ENCODE measurements around the gene CNN3.
A peak's percentile ranks its signal among the peaks of the same experiment; 100 is the strongest.
"Not testable (repeated sequence)": the region's sequence is repeated elsewhere in the genome, so short reads cannot be mapped to it uniquely, and the experiment has no call there.

The CNN3 gene

GRCh38 chr1:94949681-94950661 is 23.1 kb upstream of the CNN3 start:
- H3K36me3 ChIP-seq (ENCODE audit: insufficient read depth, low read length) = no peaks in the 10 kb centered on the region
- H3K27ac ChIP-seq (ENCODE audit: low read depth, low read length) = peak overlapping the region; percentile 16
- H3K27me3 ChIP-seq (ENCODE audit: insufficient read depth, low read length) = no peaks in the 10 kb centered on the region
- H3K79me2 ChIP-seq (ENCODE audit: control insufficient read depth, insufficient read depth, low read length, unreplicated experiment) = no peaks in the 10 kb centered on the region
- peaks cover 19% of the 10 kb centered on the region for H3K4me1 ChIP-seq (ENCODE audit: control insufficient read depth, insufficient read depth, low read length, unreplicated experiment)
- H2AFZ ChIP-seq (ENCODE audit: low read length, unreplicated experiment) = no peak overlapping the region
- H3K4me3 ChIP-seq (ENCODE audit: low read depth, low read length) = no peak overlapping the region

- H3K4me1 ChIP-seq (ENCODE audit: control insufficient read depth, insufficient read depth, low read length, unreplicated experiment) = peaks cover 10% of the 10 kb centered on the region
- H3K27me3 ChIP-seq (ENCODE audit: insufficient read depth, low read length) = no peaks in the 10 kb centered on the region
- no peak overlapping the region for H3K27ac ChIP-seq (ENCODE audit: low read depth, low read length)
- no peak overlapping the region for H3K4me3 ChIP-seq (ENCODE audit: low read depth, low read length)
- H3K36me3 ChIP-seq (ENCODE audit: insufficient read depth, low read length) = no peaks in the 10 kb centered on the region
- H3K79me2 ChIP-seq (ENCODE audit: control insufficient read depth, insufficient read depth, low read length, unreplicated experiment) = no peaks in the 10 kb centered on the region
- no peak overlapping the region for H2AFZ ChIP-seq (ENCODE audit: low read length, unreplicated experiment)
Measured at GRCh38 chr1:94947437-94947836, 20.5 kb upstream of the CNN3 start.

GRCh38 chr1:94946886-94947285 is 20.0 kb upstream of the CNN3 start:
- no peaks in the 10 kb centered on the region for H3K27me3 ChIP-seq (ENCODE audit: insufficient read depth, low read length)
- no peaks in the 10 kb centered on the region for H3K36me3 ChIP-seq (ENCODE audit: insufficient read depth, low read length)
- no peak overlapping the region for H3K27ac ChIP-seq (ENCODE audit: low read depth, low read length)
- H3K4me3 ChIP-seq (ENCODE audit: low read depth, low read length) = no peak overlapping the region
- H3K79me2 ChIP-seq (ENCODE audit: control insufficient read depth, insufficient read depth, low read length, unreplicated experiment) = no peaks in the 10 kb centered on the region
- H2AFZ ChIP-seq (ENCODE audit: low read length, unreplicated experiment) = no peak overlapping the region
- peaks cover 10% of the 10 kb centered on the region for H3K4me1 ChIP-seq (ENCODE audit: control insufficient read depth, insufficient read depth, low read length, unreplicated experiment)

GRCh38 chr1:94942171-94943128 is 15.5 kb upstream of the CNN3 start:
- H3K4me1 ChIP-seq (ENCODE audit: control insufficient read depth, insufficient read depth, low read length, unreplicated experiment) = peaks cover 15% of the 10 kb centered on the region

DNA sequence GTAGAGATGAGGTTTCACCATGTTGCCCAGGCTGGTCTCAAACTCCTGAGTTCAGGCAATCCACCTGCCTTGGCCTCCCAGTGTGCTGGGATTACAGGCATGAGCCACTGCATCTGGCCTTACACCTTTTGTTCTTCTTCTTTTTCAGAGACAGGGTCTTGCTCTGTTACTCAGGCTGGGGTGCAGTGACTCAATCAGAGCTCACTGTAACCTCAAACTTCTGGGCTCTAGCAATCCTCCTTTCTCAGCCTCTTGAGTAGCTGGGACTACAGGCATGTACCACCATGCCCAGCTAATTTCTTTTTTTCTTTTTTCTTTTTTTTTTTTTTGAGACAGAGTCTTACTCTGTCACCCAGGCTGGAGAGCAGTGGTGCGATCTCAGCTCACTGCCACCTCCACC is 14.6 kb upstream of the CNN3 start:
- peaks cover 24% of the 10 kb centered on the region for H3K4me1 ChIP-seq (ENCODE audit: control insufficient read depth, insufficient read depth, low read length, unreplicated experiment)
- not testable (repeated sequence) for H3K27ac ChIP-seq (ENCODE audit: low read depth, low read length)

More at GRCh38 chr1:94942171-94943128, 15.5 kb upstream of the CNN3 start:
- Histone ChIP-seq H3K4me3 (ENCODE audit: low read depth, low read length) (no peak overlapping the region), H2AFZ (ENCODE audit: low read length, unreplicated experiment) (no peak overlapping the region), H3K27ac (ENCODE audit: low read depth, low read length) (no peak overlapping the region), H3K27me3 (ENCODE audit: insufficient read depth, low read length) (no peaks in the 10 kb centered on the region), H3K36me3 (ENCODE audit: insufficient read depth, low read length) (no peaks in the 10 kb centered on the region), H3K79me2 (ENCODE audit: control insufficient read depth, insufficient read depth, low read length, unreplicated experiment) (no peaks in the 10 kb centered on the region)

DNA sequence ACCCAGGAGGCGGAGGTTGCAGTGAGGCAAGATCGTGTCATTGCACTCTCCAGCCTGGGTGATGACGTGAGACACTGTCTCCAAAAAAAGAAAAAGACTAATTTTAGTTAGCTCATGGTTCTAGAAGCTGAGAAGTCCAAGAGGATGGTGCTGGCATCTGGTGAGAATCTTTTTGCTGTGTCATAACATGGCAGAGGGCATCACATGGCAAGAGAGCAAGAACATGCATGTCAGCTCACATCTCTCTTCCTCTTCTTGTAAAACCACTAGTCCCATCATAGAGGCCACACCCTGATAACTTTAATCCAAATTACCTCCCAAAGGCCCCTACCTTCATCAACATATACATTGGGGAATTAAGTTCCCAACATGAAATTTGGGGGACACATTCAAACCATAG is 13.8 kb upstream of the CNN3 start:
- H3K4me3 ChIP-seq (ENCODE audit: low read depth, low read length) = no peak overlapping the region
- H3K27ac ChIP-seq (ENCODE audit: low read depth, low read length) = no peak overlapping the region
- no peaks in the 10 kb centered on the region for H3K36me3 ChIP-seq (ENCODE audit: insufficient read depth, low read length)
- no peaks in the 10 kb centered on the region for H3K79me2 ChIP-seq (ENCODE audit: control insufficient read depth, insufficient read depth, low read length, unreplicated experiment)
- H3K27me3 ChIP-seq (ENCODE audit: insufficient read depth, low read length) = no peaks in the 10 kb centered on the region
- H3K4me1 ChIP-seq (ENCODE audit: control insufficient read depth, insufficient read depth, low read length, unreplicated experiment) = peaks cover 32% of the 10 kb centered on the region
- no peak overlapping the region for H2AFZ ChIP-seq (ENCODE audit: low read length, unreplicated experiment)

More for the DNA sequence above, 14.6 kb upstream of the CNN3 start:
- not testable (repeated sequence) for H3K27me3 ChIP-seq (ENCODE audit: insufficient read depth, low read length); H2AFZ ChIP-seq (ENCODE audit: low read length, unreplicated experiment); H3K79me2 ChIP-seq (ENCODE audit: control insufficient read depth, insufficient read depth, low read length, unreplicated experiment); H3K36me3 ChIP-seq (ENCODE audit: insufficient read depth, low read length); H3K4me3 ChIP-seq (ENCODE audit: low read depth, low read length)

GRCh38 chr1:94937820-94938219 is 10.9 kb upstream of the CNN3 start:
- H3K4me3 ChIP-seq (ENCODE audit: low read depth, low read length) = no peak overlapping the region
- no peaks in the 10 kb centered on the region for H3K36me3 ChIP-seq (ENCODE audit: insufficient read depth, low read length)
- H2AFZ ChIP-seq (ENCODE audit: low read length, unreplicated experiment) = no peak overlapping the region
- no peak overlapping the region; the same call in 1 of the 2 replicates for H3K27ac ChIP-seq (ENCODE audit: low read depth, low read length)
- H3K79me2 ChIP-seq (ENCODE audit: control insufficient read depth, insufficient read depth, low read length, unreplicated experiment) = no peaks in the 10 kb centered on the region
- H3K4me1 ChIP-seq (ENCODE audit: control insufficient read depth, insufficient read depth, low read length, unreplicated experiment) = peaks cover 47% of the 10 kb centered on the region
- H3K27me3 ChIP-seq (ENCODE audit: insufficient read depth, low read length) = no peaks in the 10 kb centered on the region

- peak overlapping the region; percentile 39; the same call in 1 of the 2 replicates for H3K4me3 ChIP-seq (ENCODE audit: low read depth, low read length)
- H3K36me3 ChIP-seq (ENCODE audit: insufficient read depth, low read length) = no peaks in the 10 kb centered on the region
- peak overlapping the region; percentile 9 for H3K27ac ChIP-seq (ENCODE audit: low read depth, low read length)
- no peaks in the 10 kb centered on the region for H3K79me2 ChIP-seq (ENCODE audit: control insufficient read depth, insufficient read depth, low read length, unreplicated experiment)
- H2AFZ ChIP-seq (ENCODE audit: low read length, unreplicated experiment) = no peak overlapping the region
- peaks cover 47% of the 10 kb centered on the region for H3K4me1 ChIP-seq (ENCODE audit: control insufficient read depth, insufficient read depth, low read length, unreplicated experiment)
- H3K27me3 ChIP-seq (ENCODE audit: insufficient read depth, low read length) = no peaks in the 10 kb centered on the region
Measured at GRCh38 chr1:94936861-94937620, 10.1 kb upstream of the CNN3 start.

DNA sequence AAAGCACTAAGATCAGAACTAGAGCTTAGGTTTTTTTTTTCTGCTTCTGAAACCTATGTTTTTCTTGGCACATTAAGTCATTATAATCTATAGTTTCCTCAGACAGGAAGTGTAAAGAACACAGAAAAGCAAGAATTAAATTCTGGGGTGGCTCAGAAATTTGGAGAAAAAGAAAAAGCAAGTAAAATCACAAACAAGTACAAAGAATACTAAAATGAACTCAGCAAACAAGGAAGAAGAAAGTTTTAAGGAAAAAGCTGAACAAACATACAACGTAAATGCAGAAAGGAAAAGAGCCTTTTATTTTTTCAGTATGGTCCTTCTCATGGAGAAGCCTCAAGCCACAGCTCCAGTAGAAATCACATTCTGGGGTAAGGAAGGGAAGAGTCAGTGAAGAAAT is 8.6 kb upstream of the CNN3 start:
- Histone ChIP-seq H3K4me3 (ENCODE audit: low read depth, low read length) (no peak overlapping the region), H2AFZ (ENCODE audit: low read length, unreplicated experiment) (peak overlapping the region; percentile 1), H3K27me3 (ENCODE audit: insufficient read depth, low read length) (no peaks in the 10 kb centered on the region), H3K79me2 (ENCODE audit: control insufficient read depth, insufficient read depth, low read length, unreplicated experiment) (no peaks in the 10 kb centered on the region), H3K4me1 (ENCODE audit: control insufficient read depth, insufficient read depth, low read length, unreplicated experiment) (peaks cover 47% of the 10 kb centered on the region), H3K36me3 (ENCODE audit: insufficient read depth, low read length) (no peaks in the 10 kb centered on the region), H3K27ac (ENCODE audit: low read depth, low read length) (peak overlapping the region; percentile 48)

DNA sequence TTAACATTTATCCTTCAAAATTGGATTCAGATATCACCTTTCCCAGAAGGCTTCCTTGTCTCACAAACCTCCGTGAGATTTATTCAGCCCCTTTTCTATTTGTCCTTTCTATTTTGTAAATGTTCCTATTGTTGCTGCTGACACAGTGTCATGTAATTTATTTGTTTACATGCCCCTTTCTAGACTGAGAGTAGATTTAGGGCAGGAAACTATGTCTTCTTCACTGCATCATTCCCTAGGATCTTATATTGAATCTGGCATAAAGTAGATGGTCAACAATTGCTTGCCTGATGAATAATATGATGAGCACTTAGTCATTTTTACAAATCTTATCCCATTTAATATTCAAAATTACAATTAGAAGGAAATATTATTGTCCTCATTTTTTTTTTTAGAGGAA is 8.1 kb upstream of the CNN3 start:
- H2AFZ ChIP-seq (ENCODE audit: low read length, unreplicated experiment) = peak overlapping the region; percentile 1
- H3K79me2 ChIP-seq (ENCODE audit: control insufficient read depth, insufficient read depth, low read length, unreplicated experiment) = no peaks in the 10 kb centered on the region
- no peaks in the 10 kb centered on the region for H3K27me3 ChIP-seq (ENCODE audit: insufficient read depth, low read length)
- H3K36me3 ChIP-seq (ENCODE audit: insufficient read depth, low read length) = no peaks in the 10 kb centered on the region
- no peak overlapping the region for H3K4me3 ChIP-seq (ENCODE audit: low read depth, low read length)
- H3K4me1 ChIP-seq (ENCODE audit: control insufficient read depth, insufficient read depth, low read length, unreplicated experiment) = peaks cover 47% of the 10 kb centered on the region
- peak overlapping the region; percentile 48 for H3K27ac ChIP-seq (ENCODE audit: low read depth, low read length)
